Suppressor macrophage (primary cell): ENCODE data around the gene XPC.
"Not testable (repeated sequence)": the region's sequence is repeated elsewhere in the genome, so short reads cannot be mapped to it uniquely, and the experiment has no call there.

Experiments
- DNase-seq, 4 experiments: peaks; one replicate each; pipeline ENCODE4 v3.0.0-alpha.2; 2020 to 2022

Gene XPC

GRCh38 chr3:14132120-14132519, 46.3 kb downstream of the XPC start:
- no peak for DNase-seq

GRCh38 chr3:14131134-14131533, 47.3 kb downstream of the XPC start:
- no peak for DNase-seq

- no peak for DNase-seq
Measured at GRCh38 chr3:14130707-14131106, 47.7 kb downstream of the XPC start.

GRCh38 chr3:14130230-14130629, 48.2 kb downstream of the XPC start:
- no peak for DNase-seq

GRCh38 chr3:14129296-14129695, 49.1 kb downstream of the XPC start:
- no peak for DNase-seq

- no peak for DNase-seq
Measured at GRCh38 chr3:14128724-14129123, 49.7 kb downstream of the XPC start.

GRCh38 chr3:14127516-14128161, 50.8 kb downstream of the XPC start:
- DNase-seq: no peak

- no peak for DNase-seq
Measured at GRCh38 chr3:14126887-14127505, 51.4 kb downstream of the XPC start.

GRCh38 chr3:14126017-14126886, 52.1 kb downstream of the XPC start:
- DNase-seq: peak; percentile 13 to 54 (median 35)

- DNase-seq: peak; percentile 74 to 87 (median 82)
Measured at GRCh38 chr3:14125193-14126016, 53.0 kb downstream of the XPC start.

- DNase-seq: peak; percentile 99 to 100 (median 100)
Measured at GRCh38 chr3:14124615-14125192, 53.7 kb downstream of the XPC start, which contains the start of the genes CHCHD4 and TMEM43. CHCHD4 (minus strand) TSS chr3:14124870; CDS start chr3:14124676, 194 bp downstream. TMEM43 (plus strand) TSS chr3:14125052; CDS start chr3:14125194, 142 bp downstream.

- DNase-seq: peak; percentile 76 to 88 (median 87)
Measured at GRCh38 chr3:14124223-14124614, 54.2 kb downstream of the XPC start.

- no peak for DNase-seq
Measured at GRCh38 chr3:14123308-14124222, 54.8 kb downstream of the XPC start.

GRCh38 chr3:14122301-14122700, 56.1 kb downstream of the XPC start:
- no peak for DNase-seq

- DNase-seq: no peak
Measured at GRCh38 chr3:14121859-14122258, 56.5 kb downstream of the XPC start.

- not testable (repeated sequence) for DNase-seq
Measured at GRCh38 chr3:14120921-14121448, 57.4 kb downstream of the XPC start.

GRCh38 chr3:14120111-14120920, 58.1 kb downstream of the XPC start:
- no peak for DNase-seq

- DNase-seq: no peak
Measured at GRCh38 chr3:14119651-14120050, 58.8 kb downstream of the XPC start.
